A204.1 (cell line): ENCODE results near the gene SERTAD1.

Experiments used
- FAIRE-seq: peaks from 2 replicates; lab custom pipeline; 2012; peaks lifted over from hg19 to GRCh38; lab: Jason Lieb, UNC

Gene SERTAD1

GRCh38 chr19:40376286-40376862 is 49.4 kb downstream of the SERTAD1 start:
- FAIRE-seq, result no peak

DNA sequence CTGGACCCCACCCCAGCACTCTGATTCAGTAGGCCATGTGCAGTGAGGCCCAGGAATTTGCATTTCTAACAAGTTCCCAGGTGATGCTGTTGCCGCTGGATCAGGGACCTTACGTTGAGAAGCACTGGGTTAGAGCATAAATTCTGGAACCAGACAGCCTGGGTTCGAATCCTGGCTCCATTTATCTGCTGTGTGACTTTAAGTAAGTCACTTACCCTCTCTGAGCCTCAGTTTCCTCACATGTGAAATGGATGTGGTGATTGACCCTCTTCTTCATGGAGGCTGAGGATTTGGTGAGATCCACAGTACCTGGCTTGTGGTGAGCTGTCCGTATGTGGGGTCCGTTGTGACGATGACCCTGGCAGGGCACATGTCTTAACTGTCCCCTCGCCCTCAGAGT is 51.7 kb downstream of the SERTAD1 start:
- no peak for FAIRE-seq

- FAIRE-seq, result no peak
These were observed 54.0 kb downstream of the SERTAD1 start for GRCh38 chr19:40371802-40372122.
